Ovary (tissue), 3 donors: ENCODE results near the gene CADPS2.

Experiments
- EP300 ChIP-seq: sonication (generic); formaldehyde crosslinking; IDR thresholded peaks from one replicate; pipeline ENCODE4 v1.6.1; 2017; ENCODE audit warnings: antibody characterized with exemption
- POLR2A ChIP-seq: fragments of 450-650 bp; IDR thresholded peaks from one replicate; pipeline ENCODE4 v1.6.1; 2017; ENCODE audit warnings: antibody characterized with exemption, mild to moderate bottlenecking, moderate library complexity
- TF ChIP-seq, protein P1 (sequence below), 3 donors: fragments of 450-650 bp in 2 of 3; fragments of 200-600 bp in 1 of 3; IDR thresholded peaks; one replicate each; pipeline versions ENCODE4 v1.5.1 to v1.8.0; 2016 to 2022; ENCODE audit warnings: antibody characterized with exemption in 3 of 3, mild to moderate bottlenecking in 1 of 3
- donor health status: DM: no; HTN: no; CAD: no.

DNA sequence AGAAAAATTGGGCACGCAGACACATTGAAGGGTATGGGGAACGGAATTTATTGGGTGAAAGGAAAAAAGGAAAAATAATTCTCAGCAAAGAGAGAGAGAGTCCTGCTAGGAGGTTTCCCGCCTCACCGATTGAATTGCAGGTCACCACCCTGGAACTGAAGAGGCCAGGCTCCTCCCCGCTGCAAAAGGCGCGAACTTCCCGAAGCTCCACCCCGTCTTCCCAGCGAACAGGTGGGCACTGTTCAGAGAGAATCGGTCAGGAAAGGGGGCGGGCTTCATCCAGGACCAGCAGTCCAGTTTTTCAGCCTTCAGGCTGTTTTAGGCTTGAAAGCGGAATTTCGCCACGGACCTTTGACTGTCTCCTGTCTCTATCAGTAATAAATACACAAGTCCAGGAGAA, 27.3 kb upstream of the CADPS2 start:
- TF ChIP-seq, protein P1, sequence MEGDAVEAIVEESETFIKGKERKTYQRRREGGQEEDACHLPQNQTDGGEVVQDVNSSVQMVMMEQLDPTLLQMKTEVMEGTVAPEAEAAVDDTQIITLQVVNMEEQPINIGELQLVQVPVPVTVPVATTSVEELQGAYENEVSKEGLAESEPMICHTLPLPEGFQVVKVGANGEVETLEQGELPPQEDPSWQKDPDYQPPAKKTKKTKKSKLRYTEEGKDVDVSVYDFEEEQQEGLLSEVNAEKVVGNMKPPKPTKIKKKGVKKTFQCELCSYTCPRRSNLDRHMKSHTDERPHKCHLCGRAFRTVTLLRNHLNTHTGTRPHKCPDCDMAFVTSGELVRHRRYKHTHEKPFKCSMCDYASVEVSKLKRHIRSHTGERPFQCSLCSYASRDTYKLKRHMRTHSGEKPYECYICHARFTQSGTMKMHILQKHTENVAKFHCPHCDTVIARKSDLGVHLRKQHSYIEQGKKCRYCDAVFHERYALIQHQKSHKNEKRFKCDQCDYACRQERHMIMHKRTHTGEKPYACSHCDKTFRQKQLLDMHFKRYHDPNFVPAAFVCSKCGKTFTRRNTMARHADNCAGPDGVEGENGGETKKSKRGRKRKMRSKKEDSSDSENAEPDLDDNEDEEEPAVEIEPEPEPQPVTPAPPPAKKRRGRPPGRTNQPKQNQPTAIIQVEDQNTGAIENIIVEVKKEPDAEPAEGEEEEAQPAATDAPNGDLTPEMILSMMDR (IDR thresholded peaks at IDR 0.05), result no peak
- no peak for TF ChIP-seq EP300
- no peak for TF ChIP-seq POLR2A
